HG03025 (cell line): ENCODE measurements around the gene ATP6V1B1.
"Not testable (repeated sequence)": the region's sequence is repeated elsewhere in the genome, so short reads cannot be mapped to it uniquely, and the experiment has no call there.

Experiments used
- ATAC-seq: cut with Tn5 transposase; IDR thresholded peaks from one replicate; pipeline ENCODE4 v1.9.1; 2021; ENCODE audit warnings: mild to moderate bottlenecking, moderate library complexity; ENCODE audit not compliant: unreplicated experiment, low FRiP score

Gene ATP6V1B1

GRCh38 chr2:70987386-70987785 lies 51.7 kb downstream of the ATP6V1B1 start:
- no peak for ATAC-seq

GRCh38 chr2:70988151-70988550 lies 52.5 kb downstream of the ATP6V1B1 start:
- no peak for ATAC-seq

GRCh38 chr2:70988726-70989648 lies 53.3 kb downstream of the ATP6V1B1 start:
- no peak for ATAC-seq

- ATAC-seq: no peak
Measured at GRCh38 chr2:70990216-70990615, 54.5 kb downstream of the ATP6V1B1 start.

- ATAC-seq: no peak
Measured at GRCh38 chr2:70991142-70991541, 55.4 kb downstream of the ATP6V1B1 start.

GRCh38 chr2:70991742-70992141 lies 56.0 kb downstream of the ATP6V1B1 start:
- ATAC-seq: no peak

- no peak for ATAC-seq
Measured at GRCh38 chr2:70992945-70993853, 57.5 kb downstream of the ATP6V1B1 start.

GRCh38 chr2:70994009-70994698 lies 58.5 kb downstream of the ATP6V1B1 start:
- peak; percentile 28 for ATAC-seq

- ATAC-seq: peak; percentile 93
Measured at GRCh38 chr2:70994699-70995425, 59.2 kb downstream of the ATP6V1B1 start, which contains the start of gene TEX261. Gene TEX261, minus strand, starts transcription at chr2:70994873. Its CDS starts 116 bp downstream, at chr2:70994757.

- ATAC-seq: no peak
Measured at GRCh38 chr2:70995426-70995729, 59.7 kb downstream of the ATP6V1B1 start.

GRCh38 chr2:70998885-70999284 lies 63.2 kb downstream of the ATP6V1B1 start:
- not testable (repeated sequence) for ATAC-seq

- no peak for ATAC-seq
Measured at GRCh38 chr2:70999362-70999761, 63.7 kb downstream of the ATP6V1B1 start.

- not testable (repeated sequence) for ATAC-seq
Measured at GRCh38 chr2:70999931-71000330, 64.2 kb downstream of the ATP6V1B1 start.

- ATAC-seq: peak; percentile 70
Measured at GRCh38 chr2:71000780-71001591, 65.3 kb downstream of the ATP6V1B1 start.

- no peak for ATAC-seq
Measured at GRCh38 chr2:71001592-71001927, 65.9 kb downstream of the ATP6V1B1 start.

GRCh38 chr2:71001981-71002570 lies 66.4 kb downstream of the ATP6V1B1 start:
- no peak for ATAC-seq

- ATAC-seq: no peak
Measured at GRCh38 chr2:71003396-71003795, 67.7 kb downstream of the ATP6V1B1 start.

- ATAC-seq: no peak
Measured at GRCh38 chr2:71003966-71004755, 68.5 kb downstream of the ATP6V1B1 start.
